Renal cortical epithelial cell (primary cell): ENCODE results near the gene SYDE2. TPM values are rescaled to one million over a fixed set of nuclear protein-coding genes. Genes with fewer than 3 reads are reported as not detected.
"Not testable (repeated sequence)": the region's sequence is repeated elsewhere in the genome, so short reads cannot be mapped to it uniquely, and the experiment has no call there.

Experiments used
- DNase-seq: peaks from one replicate; pipeline ENCODE4 v3.0.0-alpha.2; 2011; ENCODE audit warnings: low read depth
- total RNA-seq: library from RNA; depleted of rRNA; stranded (reverse); fragments of >200 nt; gene quantifications from 2 replicates; pipeline ENCODE4 v1.2.3, GENCODE V29; 2014

SYDE2 gene
- total RNA-seq, 1 donor from 2014 or later: 9.7 TPM

DNA sequence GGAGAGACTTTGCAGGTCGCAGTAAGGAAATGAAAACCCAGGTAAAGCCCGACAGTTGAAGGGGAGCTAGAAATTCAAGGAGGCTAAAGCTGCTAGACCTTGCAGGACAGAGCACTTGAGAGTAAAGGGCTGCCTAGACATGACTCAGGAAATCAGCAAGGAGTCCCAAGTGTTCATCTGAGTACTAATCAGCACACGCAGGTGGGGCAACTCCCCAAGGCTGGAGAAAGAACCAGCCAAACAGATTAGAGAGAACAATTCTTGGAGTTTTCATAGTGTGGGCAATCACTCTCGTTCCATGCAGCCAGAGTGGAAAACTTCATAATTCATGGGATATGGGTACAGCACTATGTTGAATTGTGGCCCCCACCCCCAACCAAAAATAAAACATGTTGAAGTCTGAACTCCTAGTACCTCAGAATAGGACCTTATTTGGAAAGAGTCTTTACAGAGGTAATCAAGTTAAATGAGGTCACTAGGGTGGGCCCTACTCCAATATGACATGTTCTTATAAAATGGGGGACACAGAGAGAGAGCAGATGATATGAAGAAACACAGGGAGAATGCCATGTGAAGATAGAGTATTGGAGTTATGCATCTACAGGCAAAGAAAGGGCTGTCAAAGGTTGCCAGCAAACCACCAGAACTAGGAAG, 28.0 kb downstream of the SYDE2 start:
- no peak for DNase-seq

DNA sequence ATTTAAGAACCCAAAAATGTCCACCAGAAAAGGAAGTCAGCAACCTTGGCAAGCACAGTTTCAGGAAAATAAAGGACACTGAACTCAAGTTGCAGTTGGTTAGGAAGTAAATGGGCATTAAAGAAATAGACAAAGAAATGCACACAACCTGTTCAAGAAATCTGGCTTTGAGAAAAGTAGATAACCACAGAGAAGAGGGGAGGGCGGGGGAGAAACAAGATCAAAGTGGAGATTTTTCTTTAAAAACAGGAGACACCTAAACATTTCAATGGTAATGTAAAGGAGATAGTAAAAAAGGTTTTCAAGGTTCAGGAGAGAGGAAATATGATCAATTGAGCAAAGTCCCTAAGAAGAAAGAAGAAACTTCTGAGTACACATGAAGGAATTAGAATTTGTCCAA, 29.1 kb downstream of the SYDE2 start:
- no peak for DNase-seq

DNA sequence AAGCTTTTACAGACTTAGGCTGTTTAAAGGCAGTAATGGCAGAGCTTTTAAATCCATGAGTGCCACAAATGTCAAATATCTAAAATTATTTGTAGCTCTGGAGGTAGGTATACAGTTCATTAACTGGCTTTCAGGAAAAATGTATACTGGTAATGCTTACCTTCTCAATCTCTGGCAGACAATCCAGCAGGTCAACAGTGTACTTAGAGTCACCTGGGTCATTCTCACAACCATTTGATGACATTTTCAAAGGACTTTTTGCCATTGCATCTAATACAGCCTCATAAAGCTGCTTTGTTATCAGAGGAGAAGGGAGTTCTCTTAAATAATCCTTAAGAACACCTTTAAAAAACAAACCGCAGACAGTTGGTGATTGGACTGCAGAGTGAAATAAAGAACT, 31.9 kb downstream of the SYDE2 start:
- DNase-seq: no peak

DNA sequence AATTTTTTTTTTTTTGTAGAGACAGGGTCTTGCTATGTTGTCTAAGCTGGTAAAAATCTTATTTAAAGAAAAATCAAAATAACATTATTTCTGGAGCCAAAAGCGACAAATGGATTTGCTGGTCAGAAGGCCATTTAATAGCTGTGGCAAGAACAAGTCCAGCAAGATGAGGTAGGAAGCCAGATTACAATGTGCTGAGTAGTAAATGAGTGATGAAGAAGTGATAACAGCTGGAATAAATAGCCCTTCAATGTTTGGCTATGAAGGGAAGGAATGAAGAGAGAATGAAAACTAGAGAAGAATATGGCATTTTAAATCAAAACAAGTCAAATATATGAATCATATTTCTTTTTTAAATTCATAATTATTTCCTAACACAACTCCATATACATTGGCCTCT, 34.5 kb downstream of the SYDE2 start:
- DNase-seq: no peak

DNA sequence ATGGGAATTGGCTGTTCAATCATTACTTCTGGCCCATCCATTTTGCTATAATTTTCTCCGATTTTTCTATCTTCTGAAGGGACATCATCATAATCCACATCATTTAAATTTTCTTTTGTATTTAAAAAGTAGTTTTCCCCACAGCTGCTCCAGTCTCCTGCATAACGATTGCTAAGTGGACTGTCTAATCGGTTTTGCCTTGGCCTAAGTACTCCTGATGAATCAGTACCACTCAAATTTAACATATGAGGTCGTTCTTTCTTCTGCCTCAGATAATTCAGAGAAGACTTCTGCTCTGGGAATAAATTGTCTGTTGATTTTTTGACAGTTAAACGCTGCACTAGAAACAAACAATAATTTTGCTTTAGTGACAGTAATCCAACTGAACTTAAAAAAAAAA, 41.9 kb downstream of the SYDE2 start:
- DNase-seq: no peak

DNA sequence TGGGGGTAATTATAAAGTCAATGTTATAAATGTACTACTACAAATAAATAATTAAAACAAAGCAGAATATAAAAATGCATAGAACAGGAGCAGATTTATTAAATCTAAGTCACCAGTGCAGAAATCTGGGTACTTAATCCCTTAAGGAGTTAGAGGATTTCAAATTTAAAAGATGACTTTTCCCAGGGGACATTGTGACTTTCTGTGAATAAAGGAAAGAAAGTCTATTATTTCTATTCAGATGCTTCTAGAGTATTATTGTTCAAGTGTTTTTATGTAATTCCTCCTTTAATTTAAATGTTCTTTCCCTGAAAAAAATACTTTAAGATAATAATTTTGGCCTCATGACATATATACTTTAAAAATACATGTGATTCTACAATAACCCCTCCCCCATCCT, 43.4 kb downstream of the SYDE2 start:
- no peak for DNase-seq

DNA sequence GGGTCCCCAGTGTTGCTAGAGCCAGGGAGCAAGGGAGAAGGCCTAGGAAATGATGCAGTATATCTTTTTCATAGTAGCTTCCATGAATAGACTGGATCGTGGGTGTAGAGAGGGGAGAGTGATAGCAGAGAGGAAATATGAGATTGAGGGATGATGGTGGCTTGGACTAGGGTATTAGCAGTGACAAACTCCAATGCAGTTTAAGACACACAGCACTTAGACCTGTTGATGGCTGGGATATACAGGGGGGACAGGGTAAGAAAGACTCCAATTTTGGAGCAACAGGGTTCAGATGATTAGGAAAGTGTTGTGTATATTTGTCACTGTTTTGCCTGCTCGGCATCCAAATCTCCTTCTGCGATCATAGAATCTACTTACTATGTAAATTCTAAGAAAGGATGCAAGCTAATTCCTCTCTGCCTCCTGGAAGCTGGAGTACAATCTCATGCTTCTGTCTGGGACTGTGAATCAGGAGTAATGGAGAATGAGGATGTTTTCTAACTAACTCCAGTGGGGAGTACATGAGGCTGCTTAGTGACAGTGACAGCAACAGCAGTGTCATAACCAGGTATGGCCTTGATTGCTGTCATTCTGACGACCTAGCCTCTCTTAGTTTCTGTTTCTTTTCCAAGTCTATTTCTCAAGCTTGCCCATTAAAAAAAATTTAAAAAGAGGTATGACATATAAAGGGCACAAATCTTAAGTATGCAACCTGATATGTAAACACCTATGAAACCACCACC, 47.5 kb downstream of the SYDE2 start:
- no peak for DNase-seq

DNA sequence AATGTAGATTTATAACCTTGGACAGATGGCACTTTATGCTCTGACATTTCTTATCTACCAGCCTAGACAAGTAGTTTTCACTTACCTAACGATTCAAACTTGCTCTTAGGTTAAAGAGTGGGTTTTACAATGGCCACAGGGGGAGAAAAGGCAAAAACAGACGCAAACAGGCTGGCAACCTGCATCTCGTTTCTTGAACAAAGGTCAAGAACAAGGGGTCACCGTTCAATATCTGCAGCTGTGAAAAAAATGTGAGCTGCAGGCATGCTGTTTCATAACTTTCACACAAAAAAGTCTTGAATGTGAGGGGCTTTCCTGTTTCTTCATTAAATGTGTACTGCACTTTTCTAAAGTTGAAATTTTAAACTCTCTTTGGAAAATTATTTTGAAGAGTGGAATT, 49.4 kb downstream of the SYDE2 start:
- no peak for DNase-seq

DNA sequence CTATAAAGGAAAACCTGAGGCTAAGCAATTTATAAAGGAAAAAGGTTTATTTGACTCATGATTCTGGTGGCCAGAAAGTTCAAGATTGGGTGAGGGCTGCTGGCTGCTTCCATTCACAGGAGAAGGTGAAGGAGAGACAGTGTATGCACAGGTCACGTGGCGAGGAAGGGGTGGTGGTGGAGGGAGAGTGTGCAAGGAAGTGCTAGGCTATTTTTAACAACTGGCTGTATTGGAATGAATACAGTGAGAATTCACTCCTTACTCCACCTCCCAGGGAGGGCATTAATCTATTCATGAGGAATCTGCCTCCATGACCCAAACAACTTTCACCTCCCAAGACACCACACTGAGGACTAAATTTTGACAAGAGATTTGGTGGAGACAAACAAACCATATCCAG, 51.0 kb downstream of the SYDE2 start:
- no peak for DNase-seq

DNA sequence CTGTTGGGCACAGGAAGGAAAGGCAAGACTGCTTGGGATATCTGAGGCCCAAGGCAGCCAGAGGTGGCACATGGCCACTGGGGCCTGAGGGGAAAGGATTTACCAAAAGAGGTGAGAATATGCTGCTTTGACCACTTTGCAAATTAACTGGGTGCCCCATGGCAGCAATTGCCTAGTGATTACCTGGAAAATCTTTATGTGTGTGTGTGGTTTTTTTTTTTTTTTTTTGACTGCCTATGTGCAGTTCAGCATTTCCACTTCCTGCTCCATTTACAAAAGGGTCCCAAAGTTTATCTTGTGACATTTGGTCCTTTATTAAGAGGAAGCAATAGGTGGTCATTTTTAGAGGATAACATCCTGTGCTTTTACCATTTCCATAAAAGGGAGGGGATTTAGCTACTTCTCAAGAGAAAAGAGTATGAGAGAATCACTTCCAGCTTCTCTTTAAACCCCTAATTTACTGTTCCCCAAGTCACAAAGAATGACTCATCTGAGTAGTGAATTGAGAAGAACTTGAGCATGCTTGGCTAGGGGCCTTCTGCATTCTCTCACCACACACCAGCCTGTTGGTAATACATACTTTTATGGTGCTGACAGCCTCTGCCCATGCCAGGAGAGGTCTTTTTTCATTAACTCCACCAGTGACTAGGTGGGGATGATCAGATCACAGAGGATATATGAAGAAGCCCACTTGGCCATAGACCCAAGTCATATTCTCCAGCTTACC, 52.1 kb downstream of the SYDE2 start:
- DNase-seq: peak; percentile 72

DNA sequence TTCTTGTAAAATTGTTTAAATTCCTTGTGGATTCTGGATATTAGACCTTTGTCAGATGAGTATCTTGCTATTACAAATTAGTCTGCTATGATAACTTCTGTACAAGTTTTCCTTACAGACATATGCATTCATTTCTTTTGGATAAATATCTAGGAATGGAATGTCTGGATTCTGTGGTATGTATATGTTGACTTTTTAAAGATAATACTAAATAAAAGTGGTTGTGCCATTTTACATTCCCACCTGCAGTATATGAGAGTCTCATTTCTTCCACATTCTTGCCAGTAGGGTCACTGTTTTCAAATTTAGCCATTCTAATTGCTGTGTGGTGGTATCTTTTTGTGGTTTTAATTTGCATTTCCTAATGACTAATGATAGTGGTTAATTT, 53.9 kb downstream of the SYDE2 start:
- DNase-seq: no peak

DNA sequence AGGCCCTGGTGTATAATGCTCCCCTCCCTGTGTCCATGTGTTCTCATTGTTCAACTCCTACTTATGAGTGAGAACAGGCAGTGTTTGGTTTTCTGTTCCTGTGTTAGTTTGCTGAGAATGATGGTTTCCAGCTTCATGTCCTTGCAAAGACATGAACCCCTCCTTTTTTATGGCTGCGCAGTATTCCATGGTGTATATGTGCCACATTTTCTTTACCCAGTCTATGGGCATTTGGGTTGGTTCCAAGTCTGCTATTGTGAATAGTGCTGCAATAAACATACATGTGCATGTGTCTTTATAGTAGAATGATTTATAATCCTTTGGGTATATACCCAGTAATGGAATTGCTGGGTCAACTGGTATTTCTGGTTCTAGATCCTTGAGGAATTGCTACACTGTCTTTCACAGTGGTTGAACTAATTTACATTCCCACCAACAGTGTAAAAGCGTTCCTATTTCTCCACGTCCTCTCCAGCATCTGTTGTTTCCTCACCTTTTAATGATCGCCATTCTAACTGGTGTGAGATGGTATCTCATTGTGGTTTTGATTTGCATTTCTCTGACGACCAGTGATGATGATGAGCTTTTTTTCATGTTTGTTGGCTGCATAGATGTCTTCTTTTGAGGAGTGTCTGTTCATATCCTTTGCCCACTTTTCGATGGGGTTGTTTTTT, 54.4 kb downstream of the SYDE2 start:
- not testable (repeated sequence) for DNase-seq

DNA sequence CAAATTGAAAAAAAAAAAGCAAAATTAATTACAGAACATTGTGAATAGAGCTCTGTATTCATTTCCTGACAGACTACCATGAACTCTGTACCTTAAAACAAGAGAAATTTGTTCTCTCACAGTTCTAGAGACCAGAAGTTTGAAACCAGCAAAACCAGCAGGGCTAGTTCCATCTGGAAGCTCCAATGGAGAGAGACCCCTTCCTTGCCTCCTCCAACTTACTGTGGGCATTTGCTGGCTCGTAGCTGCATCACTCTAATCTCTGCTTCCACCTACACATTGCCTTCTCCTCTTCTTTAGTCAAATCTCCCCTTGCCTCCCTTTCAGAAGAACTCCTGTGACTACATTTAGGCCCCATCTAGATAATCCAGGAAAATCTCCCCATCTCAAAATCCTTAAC, 56.5 kb downstream of the SYDE2 start:
- DNase-seq: no peak

DNA sequence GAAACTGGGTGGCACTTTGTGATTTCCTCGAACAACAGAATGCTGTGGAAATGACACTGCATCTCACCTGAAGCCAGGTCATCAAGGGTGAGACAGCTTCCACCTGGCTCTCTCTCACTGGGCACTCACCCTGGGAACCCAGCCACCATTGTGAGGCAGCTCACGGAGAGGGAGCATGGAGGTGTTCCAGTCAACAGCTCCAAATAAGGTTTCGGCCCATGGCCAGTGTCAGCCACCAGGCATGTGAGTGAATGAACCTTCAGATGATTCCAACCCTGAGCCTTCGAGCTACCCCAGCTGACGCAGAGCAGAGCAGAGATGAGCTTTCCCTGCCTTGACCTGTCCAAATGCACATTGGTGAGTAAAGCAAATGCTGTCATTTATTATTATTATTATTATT, 58.1 kb downstream of the SYDE2 start:
- no peak for DNase-seq

DNA sequence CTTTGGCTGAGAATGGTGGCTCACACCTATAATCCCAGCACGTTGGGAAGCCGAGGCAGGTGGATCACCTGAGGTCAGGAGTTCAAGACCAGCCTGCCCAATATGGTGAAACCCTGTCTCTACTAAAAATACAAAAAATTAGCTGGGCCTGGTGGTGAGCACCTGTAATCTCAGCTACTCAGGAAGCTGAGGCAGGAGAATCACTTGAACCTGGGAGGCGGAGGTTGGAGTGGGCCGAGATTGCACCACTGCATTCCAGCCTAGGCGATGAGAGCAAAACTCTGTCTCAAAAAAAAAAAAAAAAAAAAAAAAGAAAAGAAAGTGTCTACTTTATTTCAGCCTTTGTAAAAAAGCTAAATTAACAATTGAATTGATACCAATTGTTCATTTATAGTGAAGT, 62.4 kb downstream of the SYDE2 start:
- not testable (repeated sequence) for DNase-seq

DNA sequence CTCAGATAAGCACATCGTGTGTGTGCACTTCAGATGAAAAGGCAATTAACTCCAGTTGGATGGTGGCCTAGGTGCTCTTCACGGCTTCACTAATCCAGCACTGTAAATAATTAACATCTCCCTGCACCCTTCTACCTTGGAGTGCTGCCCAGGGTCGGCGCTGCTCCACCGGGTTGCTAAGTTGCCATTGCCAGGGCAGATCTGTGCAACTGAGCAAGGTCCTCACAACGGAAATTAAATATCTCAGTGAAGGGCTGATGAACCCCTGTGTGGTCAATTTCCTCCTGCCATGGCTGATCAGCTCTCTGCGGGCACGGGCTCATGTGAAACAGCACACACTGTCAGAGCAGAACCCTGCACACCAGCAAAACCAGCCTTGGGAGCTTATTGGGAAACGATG, 63.2 kb downstream of the SYDE2 start:
- peak; percentile 97 for DNase-seq

DNA sequence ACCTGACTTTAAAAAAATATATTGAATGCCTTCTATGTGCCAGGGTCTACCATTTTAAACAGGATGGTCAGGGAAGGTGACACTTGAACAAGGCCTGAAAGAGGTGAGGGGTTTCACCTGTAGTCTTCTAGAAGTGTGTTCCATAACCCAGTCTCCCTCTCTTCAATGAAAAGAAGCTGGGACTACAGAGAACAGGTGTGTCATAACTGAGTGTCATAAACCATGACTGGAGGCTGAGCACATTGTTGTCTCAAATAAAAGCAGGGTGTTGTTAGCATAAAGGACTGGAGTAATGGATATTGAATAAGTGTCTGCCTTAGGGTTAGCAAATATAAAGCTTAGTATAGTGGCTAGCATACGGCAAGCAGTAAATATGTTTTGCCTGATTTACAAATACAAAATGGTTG, 65.4 kb downstream of the SYDE2 start:
- DNase-seq: no peak

DNA sequence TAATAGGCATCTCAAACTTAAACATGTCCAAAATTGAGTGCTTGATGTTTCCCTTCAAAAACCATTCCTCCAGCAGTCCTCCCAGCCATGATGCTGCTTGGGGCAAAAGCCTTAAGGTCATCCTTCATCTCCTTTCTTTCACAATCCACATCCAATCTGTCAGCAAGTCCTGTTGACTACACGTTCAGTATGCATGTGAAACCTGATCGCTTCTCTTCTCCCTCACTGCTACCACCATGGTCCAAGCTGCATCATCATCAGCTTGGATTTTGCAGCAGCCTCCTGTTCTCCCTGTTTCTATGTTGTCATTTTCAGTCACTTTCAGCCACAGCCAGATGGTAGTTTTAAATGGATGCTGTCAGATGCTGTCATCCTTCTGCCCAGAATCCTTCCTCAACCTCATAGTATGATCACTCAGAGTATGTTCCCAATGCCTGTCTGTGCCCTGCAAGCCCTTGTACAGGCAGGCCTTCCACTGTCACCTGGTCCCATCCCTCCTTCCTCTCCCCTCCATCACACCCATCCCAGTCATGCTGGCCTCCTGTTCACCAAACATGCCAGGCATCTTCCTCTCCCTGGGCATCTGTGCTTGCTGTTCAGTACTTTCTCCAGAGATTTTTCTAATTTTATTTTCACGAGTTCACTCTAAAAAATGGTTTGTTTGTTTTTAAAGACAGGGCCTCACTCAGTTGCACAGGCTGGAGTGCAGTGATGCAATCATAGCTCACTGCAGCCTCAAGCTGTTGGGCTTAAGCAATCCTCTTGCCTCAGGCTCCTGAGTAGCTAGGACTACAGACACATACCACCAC, 66.0 kb downstream of the SYDE2 start:
- DNase-seq: peak; percentile 82

DNA sequence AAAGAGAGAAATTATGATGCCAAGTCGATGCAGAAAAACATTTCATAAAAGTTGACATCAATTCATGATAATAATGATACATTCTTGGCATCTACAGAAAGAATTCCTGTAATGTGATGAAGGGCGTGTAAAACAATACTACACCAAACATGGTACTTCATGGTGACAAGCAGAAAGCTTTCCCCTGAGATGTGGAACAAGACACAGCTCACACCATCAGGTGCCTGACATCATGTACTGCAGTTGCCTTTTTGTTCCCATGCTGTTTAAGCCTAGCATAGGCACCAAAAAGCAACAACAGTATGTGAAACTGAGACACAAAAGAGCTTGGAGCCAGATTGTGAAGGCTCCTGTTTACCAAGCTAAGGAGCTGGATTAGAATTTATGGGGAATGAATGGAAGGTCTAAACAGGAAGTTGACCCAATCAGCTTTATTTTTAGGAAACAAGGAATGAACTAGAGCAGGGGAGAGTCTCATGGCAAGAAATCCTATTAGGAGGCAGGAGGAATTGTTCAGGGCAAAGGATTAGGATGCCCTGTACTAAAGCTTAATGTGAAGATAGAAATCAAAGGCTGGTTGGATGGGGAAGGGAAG, 67.2 kb downstream of the SYDE2 start:
- no peak for DNase-seq

DNA sequence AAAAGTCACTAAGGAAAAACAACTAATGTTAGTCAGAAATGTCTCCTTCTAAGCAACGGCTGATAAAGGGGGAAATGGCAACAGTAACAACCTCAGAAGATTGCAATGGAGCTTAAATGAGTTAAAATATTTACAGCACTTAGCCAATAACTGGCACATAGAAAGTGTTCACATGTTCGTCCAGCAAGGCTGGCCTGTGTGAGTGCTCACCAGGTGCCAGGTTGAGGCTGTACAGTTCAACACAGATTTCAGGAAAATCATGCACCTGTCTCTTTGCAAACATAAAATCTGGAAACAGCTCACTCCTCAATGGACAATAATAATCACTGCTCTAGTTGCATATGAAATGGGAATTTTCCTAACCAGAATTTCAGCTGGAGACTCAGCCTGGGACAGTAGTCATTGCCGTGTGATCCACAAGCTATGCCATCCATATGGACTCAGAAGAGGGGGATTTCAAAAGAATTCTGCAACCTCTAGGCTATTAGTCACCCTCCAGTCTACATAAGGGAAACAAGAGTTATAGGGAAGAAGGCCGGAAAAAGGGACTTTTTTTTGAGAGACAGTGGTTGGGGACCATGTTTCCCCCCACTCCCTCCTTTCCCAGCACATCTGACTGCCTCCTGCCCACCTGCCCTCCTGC, 68.6 kb downstream of the SYDE2 start:
- no peak for DNase-seq

DNA sequence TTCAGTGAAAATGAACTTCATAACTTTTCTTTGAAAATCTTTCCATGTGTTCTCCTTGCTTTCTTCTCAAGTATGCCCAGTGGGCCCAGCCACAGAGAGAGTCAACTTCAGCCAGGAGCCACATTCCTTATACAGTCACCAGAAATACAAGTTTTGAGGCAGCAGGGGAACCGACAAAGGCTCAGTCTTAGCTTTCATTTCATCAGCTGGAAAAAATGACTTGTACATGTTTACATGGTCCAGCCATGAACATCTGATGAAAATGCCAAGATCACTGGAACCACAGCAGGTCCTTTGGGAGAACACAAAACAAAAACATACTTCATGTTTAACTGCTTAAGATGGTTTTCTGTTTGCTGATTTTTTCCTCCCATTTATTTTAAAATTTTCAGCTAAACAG, 72.5 kb downstream of the SYDE2 start:
- DNase-seq: no peak
